AG10803 (cell line): Measurements from ENCODE around the gene CLPTM1.
A peak's percentile ranks its signal among the peaks of the same experiment; 100 is the strongest.
"Not testable (repeated sequence)": the region's sequence is repeated elsewhere in the genome, so short reads cannot be mapped to it uniquely, and the experiment has no call there.

Source experiments
- DNase-seq: peaks from one replicate; pipeline ENCODE4 v3.0.0; 2010; ENCODE audit warnings: low read depth
- H3K4me3 ChIP-seq: 2 replicates; pipeline ENCODE4 v1.5.1; 2011; ENCODE audit warnings: mild to moderate bottlenecking, low read length, control low read depth
- CTCF ChIP-seq: conservative IDR thresholded peaks from 2 replicates; pipeline ENCODE4 v1.5.1; 2011; ENCODE audit warnings: mild to moderate bottlenecking, low read length, control low read depth, inconsistent platforms

Gene CLPTM1

GRCh38 chr19:44993526-44993925, 38.3 kb downstream of the CLPTM1 start:
- H3K4me3 ChIP-seq: no peak overlapping the region
- DNase-seq: no peak
- no peak for TF ChIP-seq CTCF

- no peak overlapping the region for H3K4me3 ChIP-seq
- no peak for DNase-seq
- no peak for TF ChIP-seq CTCF
These were observed 38.9 kb downstream of the CLPTM1 start for GRCh38 chr19:44993926-44994537.

GRCh38 chr19:44998025-44998424, 42.8 kb downstream of the CLPTM1 start:
- no peak overlapping the region for H3K4me3 ChIP-seq
- TF ChIP-seq CTCF: no peak
- DNase-seq: no peak

- not testable (repeated sequence) for H3K4me3 ChIP-seq, DNase-seq
These were observed 44.1 kb downstream of the CLPTM1 start for GRCh38 chr19:44999131-44999925.

- DNase-seq: not testable (repeated sequence)
- peak overlapping the region; percentile 64 for H3K4me3 ChIP-seq
These were observed 45.5 kb downstream of the CLPTM1 start for GRCh38 chr19:45000665-45001064.

GRCh38 chr19:45001087-45001739, 46.0 kb downstream of the CLPTM1 start, which contains the start of gene RELB:
TSS of gene RELB (plus strand) at chr19:45001464. CDS start at chr19:45001580, 116 bp downstream.
- TF ChIP-seq CTCF: no peak
- peak within 1 kb of the TSS; percentile 76 for H3K4me3 ChIP-seq
- peak; percentile 83 for DNase-seq

- no peak for DNase-seq
- TF ChIP-seq CTCF: no peak
- H3K4me3 ChIP-seq: no peak overlapping the region
These were observed 48.3 kb downstream of the CLPTM1 start for GRCh38 chr19:45003485-45003884.

GRCh38 chr19:45005787-45006186, 50.6 kb downstream of the CLPTM1 start:
- no peak overlapping the region for H3K4me3 ChIP-seq
- no peak for DNase-seq
- TF ChIP-seq CTCF: no peak
